Loucy (cell line): ENCODE results near the gene CDC42EP3.

Experiments used
- H2AFZ ChIP-seq: fragments of 200-600 bp; sonication (generic); 2 replicates; pipeline ENCODE4 v1.6.0; 2016; ENCODE audit warnings: antibody characterized with exemption, mild to moderate bottlenecking, low read length, moderate library complexity
- H3F3A ChIP-seq: fragments of 200-600 bp; 2 replicates; pipeline ENCODE4 v1.6.0; 2016; ENCODE audit warnings: antibody characterized with exemption, low read depth, mild to moderate bottlenecking
- H3K27me3 ChIP-seq: fragments of 200-600 bp; sonication (generic); 2 replicates; pipeline ENCODE4 v1.6.1; 2014; ENCODE audit warnings: low read length, mild to moderate bottlenecking; ENCODE audit not compliant: insufficient read depth, poor library complexity, severe bottlenecking
- H3K36me3 ChIP-seq: fragments of 200-600 bp; sonication (generic); 2 replicates; pipeline ENCODE4 v1.6.1; 2016; ENCODE audit warnings: low read length; ENCODE audit not compliant: insufficient read depth
- H3K4me1 ChIP-seq: fragments of 200-600 bp; sonication (generic); 2 replicates; pipeline ENCODE4 v1.5.1; 2014; ENCODE audit warnings: low read length, mild to moderate bottlenecking; ENCODE audit not compliant: insufficient read depth, poor library complexity, severe bottlenecking
- H3K4me2 ChIP-seq: fragments of 200-600 bp; sonication (generic); 2 replicates; pipeline ENCODE4 v1.6.0; 2014; ENCODE audit warnings: antibody characterized with exemption, low read length, low read depth, mild to moderate bottlenecking; ENCODE audit not compliant: poor library complexity, severe bottlenecking
- H3K4me3 ChIP-seq: fragments of 200-600 bp; sonication (generic); 2 replicates; pipeline ENCODE4 v1.5.1; 2014; ENCODE audit warnings: low read length, mild to moderate bottlenecking, mixed read lengths; ENCODE audit not compliant: poor library complexity, severe bottlenecking
- H3K79me2 ChIP-seq: fragments of 200-600 bp; sonication (generic); 2 replicates; pipeline ENCODE4 v1.6.1; 2014; ENCODE audit warnings: low read length; ENCODE audit not compliant: insufficient read depth
- H3K9ac ChIP-seq: fragments of 200-600 bp; sonication (generic); 2 replicates; pipeline ENCODE4 v1.6.0; 2014; ENCODE audit warnings: mild to moderate bottlenecking, low read depth, low read length, moderate library complexity; ENCODE audit not compliant: poor library complexity, severe bottlenecking
- H3K9me2 ChIP-seq: fragments of 200-600 bp; sonication (generic); replicated peaks from 2 replicates; pipeline ENCODE4 v1.6.1; 2016; ENCODE audit warnings: low read depth, low read length, mixed read lengths
- H3K9me3 ChIP-seq: fragments of 200-600 bp; sonication (generic); 2 replicates; pipeline ENCODE4 v1.6.1; 2014; ENCODE audit warnings: mild to moderate bottlenecking, antibody characterized with exemption, low read length, low read depth; ENCODE audit not compliant: insufficient read depth
- H4K20me1 ChIP-seq: fragments of 200-600 bp; sonication (generic); 2 replicates; pipeline ENCODE4 v1.6.0; 2014; ENCODE audit warnings: antibody characterized with exemption, low read length, mild to moderate bottlenecking; ENCODE audit not compliant: insufficient read depth, poor library complexity, severe bottlenecking
- CTCF ChIP-seq: fragments of 200-600 bp; sonication (generic); conservative IDR thresholded peaks from 2 replicates; pipeline ENCODE4 v1.5.1; 2014; ENCODE audit warnings: mild to moderate bottlenecking, antibody characterized with exemption, low read length
- EZH2phosphoT487 ChIP-seq: fragments of 200-600 bp; IDR thresholded peaks from 2 replicates; pipeline ENCODE4 v1.6.1; 2018; ENCODE audit warnings: antibody characterized with exemption, mild to moderate bottlenecking, moderate library complexity, borderline replicate concordance

CDC42EP3 gene

GRCh38 chr2:37644191-37644590, 27.3 kb downstream of the CDC42EP3 start:
- TF ChIP-seq CTCF (no peak), EZH2phosphoT487 (no peak)
- no peaks in the 10 kb centered on the region for H3K9me2 ChIP-seq
- no peak overlapping the region for H3K4me3 ChIP-seq
- no peak overlapping the region for H2AFZ ChIP-seq
- H3F3A ChIP-seq = no peaks in the 10 kb centered on the region
- no peak overlapping the region for H3K9ac ChIP-seq
- no peaks in the 10 kb centered on the region for H3K27me3 ChIP-seq
- H3K4me2 ChIP-seq = no peak overlapping the region
- peaks cover 5% of the 10 kb centered on the region for H4K20me1 ChIP-seq
- H3K9me3 ChIP-seq = no peaks in the 10 kb centered on the region
- H3K4me1 ChIP-seq = peaks cover 16% of the 10 kb centered on the region
- H3K79me2 ChIP-seq = peaks cover 36% of the 10 kb centered on the region; the same call in 1 of the 2 replicates
- peaks cover 55% of the 10 kb centered on the region for H3K36me3 ChIP-seq

GRCh38 chr2:37643730-37644078, 27.7 kb downstream of the CDC42EP3 start:
- Histone ChIP-seq H3K36me3 (peaks cover 55% of the 10 kb centered on the region), H3K27me3 (no peaks in the 10 kb centered on the region), H3K4me2 (no peak overlapping the region), H3K4me3 (no peak overlapping the region), H3K79me2 (peaks cover 32% of the 10 kb centered on the region; the same call in 1 of the 2 replicates), H3K9me2 (no peaks in the 10 kb centered on the region), H3F3A (no peaks in the 10 kb centered on the region), H4K20me1 (peaks cover 5% of the 10 kb centered on the region), H3K4me1 (peaks cover 12% of the 10 kb centered on the region), H2AFZ (no peak overlapping the region), H3K9me3 (no peaks in the 10 kb centered on the region), H3K9ac (no peak overlapping the region)
- TF ChIP-seq EZH2phosphoT487 = no peak
- no peak for TF ChIP-seq CTCF

GRCh38 chr2:37642907-37643729, 28.3 kb downstream of the CDC42EP3 start:
- TF ChIP-seq EZH2phosphoT487 (no peak), CTCF (no peak)
- Histone ChIP-seq H3K9me3 (no peaks in the 10 kb centered on the region), H2AFZ (no peak overlapping the region), H3K27me3 (no peaks in the 10 kb centered on the region), H4K20me1 (peaks cover 5% of the 10 kb centered on the region), H3F3A (no peaks in the 10 kb centered on the region), H3K9ac (no peak overlapping the region), H3K4me1 (peaks cover 7% of the 10 kb centered on the region), H3K79me2 (peaks cover 28% of the 10 kb centered on the region; the same call in 1 of the 2 replicates), H3K4me2 (no peak overlapping the region), H3K4me3 (no peak overlapping the region), H3K9me2 (no peaks in the 10 kb centered on the region), H3K36me3 (peaks cover 55% of the 10 kb centered on the region)
